ENCODE measurements around the gene C5. TPM values are rescaled to one million over a fixed set of nuclear protein-coding genes. Genes with fewer than 3 reads are reported as not detected.

Gene C5
- total RNA-seq, 2 experiments from 2014 or later: 1.9 to 3.4 TPM

DNA sequence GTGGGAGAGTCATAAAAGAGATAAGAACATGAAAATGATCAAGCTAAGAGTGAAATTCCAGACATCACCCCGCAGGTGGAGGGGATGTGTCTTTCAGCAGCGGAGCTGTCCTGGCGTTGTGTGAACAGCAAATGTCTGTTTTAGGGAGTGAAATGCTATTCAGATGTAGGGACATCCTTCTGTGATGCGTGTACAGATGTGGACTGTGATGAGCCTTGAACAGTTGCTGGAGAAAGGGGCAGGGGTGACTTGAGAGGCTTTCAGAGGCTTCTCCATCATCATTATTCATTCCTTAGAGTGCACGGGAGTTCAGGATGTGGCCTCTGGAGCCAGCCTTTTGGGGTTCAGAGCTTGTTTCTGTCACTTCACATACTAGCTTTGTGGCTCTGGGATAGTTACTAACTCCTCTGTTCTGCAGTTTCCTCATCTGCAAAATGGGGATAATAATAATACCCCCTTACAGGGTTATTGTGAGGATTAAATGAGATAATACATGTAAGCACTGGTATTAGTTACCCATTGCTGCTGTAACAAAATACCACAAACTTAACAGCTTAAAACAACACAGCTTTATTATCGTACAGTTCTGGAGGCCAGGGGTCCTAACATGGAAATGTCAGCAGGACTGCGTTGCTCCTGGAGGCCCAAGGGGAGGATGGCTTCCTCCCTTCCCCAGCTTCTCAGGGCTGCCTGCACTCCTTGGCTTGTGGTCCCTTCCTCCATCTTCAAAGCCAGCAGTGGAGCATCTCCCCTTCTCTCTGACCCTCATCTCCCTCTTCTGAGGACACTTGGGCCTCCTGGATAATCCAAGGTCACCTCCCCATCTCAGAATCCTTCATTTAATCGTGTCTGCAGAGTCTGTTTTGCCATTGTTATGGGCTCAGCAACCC lies 132.8 kb downstream of the C5 start:
- peak overlapping the region; percentile 60 for H3K4me3 Mint-ChIP-seq
- CTCF ChIA-PET: interaction anchor here (1.3 to 1.9 kb wide), 3 partner anchors 14 to 48 kb away, joined by 4 to 8 read pairs (median 4); no protein-coding TSS in a partner anchor
- DNase-seq (no peak), ATAC-seq (no peak)
- intact Hi-C loops (cut with micrococcal nuclease): no loop called here
- H3K4me1 Mint-ChIP-seq (ENCODE audit: low read depth): peaks cover 79% of the 10 kb centered on the region
- TF ChIP-seq, protein P1, sequence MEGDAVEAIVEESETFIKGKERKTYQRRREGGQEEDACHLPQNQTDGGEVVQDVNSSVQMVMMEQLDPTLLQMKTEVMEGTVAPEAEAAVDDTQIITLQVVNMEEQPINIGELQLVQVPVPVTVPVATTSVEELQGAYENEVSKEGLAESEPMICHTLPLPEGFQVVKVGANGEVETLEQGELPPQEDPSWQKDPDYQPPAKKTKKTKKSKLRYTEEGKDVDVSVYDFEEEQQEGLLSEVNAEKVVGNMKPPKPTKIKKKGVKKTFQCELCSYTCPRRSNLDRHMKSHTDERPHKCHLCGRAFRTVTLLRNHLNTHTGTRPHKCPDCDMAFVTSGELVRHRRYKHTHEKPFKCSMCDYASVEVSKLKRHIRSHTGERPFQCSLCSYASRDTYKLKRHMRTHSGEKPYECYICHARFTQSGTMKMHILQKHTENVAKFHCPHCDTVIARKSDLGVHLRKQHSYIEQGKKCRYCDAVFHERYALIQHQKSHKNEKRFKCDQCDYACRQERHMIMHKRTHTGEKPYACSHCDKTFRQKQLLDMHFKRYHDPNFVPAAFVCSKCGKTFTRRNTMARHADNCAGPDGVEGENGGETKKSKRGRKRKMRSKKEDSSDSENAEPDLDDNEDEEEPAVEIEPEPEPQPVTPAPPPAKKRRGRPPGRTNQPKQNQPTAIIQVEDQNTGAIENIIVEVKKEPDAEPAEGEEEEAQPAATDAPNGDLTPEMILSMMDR (IDR thresholded peaks at IDR 0.05): no peak
- H3K9me3 Mint-ChIP-seq: no peaks in the 10 kb centered on the region
- H3K27me3 Mint-ChIP-seq: no peaks in the 10 kb centered on the region
- H3K27ac Mint-ChIP-seq: peak overlapping the region; percentile 85
- POLR2A ChIA-PET: interaction anchor here (1.1 to 67.1 kb wide), 3 partner anchors 5 to 158 kb away, joined by 4 to 2439 read pairs (median 2439); partner anchors contain the start of genes CNTRL, PHF19 and TRAF1
- H3K36me3 Mint-ChIP-seq (ENCODE audit: low read depth): peaks cover 93% of the 10 kb centered on the region

DNA sequence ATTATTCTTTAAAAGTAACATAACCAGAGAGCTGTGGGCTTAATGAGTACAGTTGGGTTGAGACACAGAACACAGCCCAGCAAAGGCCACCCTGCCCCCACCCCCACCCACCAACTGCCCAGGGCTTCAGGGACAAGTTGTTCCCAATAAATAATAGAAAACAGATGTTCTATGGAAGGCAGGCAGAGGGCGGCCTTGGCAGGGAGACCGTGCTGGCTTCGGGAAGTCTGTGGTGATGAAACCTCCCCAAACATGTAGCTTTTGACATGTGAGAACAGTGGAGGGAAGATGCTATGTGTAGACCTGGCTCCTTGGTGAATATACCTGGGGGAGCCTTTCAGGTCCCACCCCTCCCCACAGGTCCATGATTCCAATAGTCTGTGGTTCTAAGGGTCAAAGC lies 133.5 kb downstream of the C5 start:
- Mint-ChIP-seq H3K4me1 (ENCODE audit: low read depth) (peaks cover 85% of the 10 kb centered on the region), H3K36me3 (ENCODE audit: low read depth) (peaks cover 93% of the 10 kb centered on the region), H3K27ac (peak overlapping the region; percentile 85), H3K9me3 (no peaks in the 10 kb centered on the region), H3K4me3 (peak overlapping the region; percentile 60), H3K27me3 (no peaks in the 10 kb centered on the region)
- TF ChIP-seq, protein P1 (IDR thresholded peaks at IDR 0.05): no peak
- ChIA-PET CTCF (interaction anchor here (1.2 to 1.9 kb wide), 3 partner anchors 15 to 47 kb away, joined by 4 to 8 read pairs (median 4); no protein-coding TSS in a partner anchor), POLR2A (interaction anchor here (1.1 to 67.1 kb wide), 3 partner anchors 4 to 159 kb away, joined by 4 to 2439 read pairs (median 2439); partner anchors contain the start of genes CNTRL, PHF19 and TRAF1)
- intact Hi-C loops (cut with micrococcal nuclease): no loop called here
- no peak for DNase-seq
- no peak for ATAC-seq

DNA sequence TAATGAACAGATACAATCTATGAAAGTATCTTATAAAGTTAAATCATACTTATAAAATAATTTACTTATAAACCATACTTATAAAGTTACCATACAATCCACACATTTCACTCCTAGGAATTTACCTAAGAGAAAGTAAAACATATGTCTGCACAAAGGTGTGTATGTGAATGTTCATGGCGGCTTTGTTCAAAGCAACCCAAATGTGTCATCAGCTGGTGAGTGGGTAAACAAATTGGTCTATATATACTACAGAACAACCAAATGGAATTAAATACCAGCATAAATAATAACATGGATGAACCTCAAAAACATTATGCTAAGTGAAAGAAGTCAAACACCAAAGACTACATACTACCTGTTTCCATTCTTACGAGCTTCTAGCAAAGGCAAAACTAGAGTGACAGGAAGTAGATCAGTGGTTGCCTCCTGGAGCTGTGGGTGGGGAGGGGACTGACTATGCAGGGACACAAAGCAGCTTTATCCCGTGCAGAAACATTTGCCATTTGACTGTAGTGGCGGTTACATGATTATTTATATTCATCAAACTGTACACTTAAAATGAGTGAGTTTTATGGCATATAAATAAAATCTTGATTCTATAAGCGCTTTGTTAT lies 134.1 kb downstream of the C5 start:
- TF ChIP-seq, protein P1 (IDR thresholded peaks at IDR 0.05): no peak
- peak overlapping the region; percentile 46 for H3K4me3 Mint-ChIP-seq
- intact Hi-C loops (cut with micrococcal nuclease): no loop called here
- DNase-seq: peak; percentile 75
- peaks cover 93% of the 10 kb centered on the region for H3K36me3 Mint-ChIP-seq (ENCODE audit: low read depth)
- H3K9me3 Mint-ChIP-seq: no peaks in the 10 kb centered on the region
- H3K4me1 Mint-ChIP-seq (ENCODE audit: low read depth): peaks cover 89% of the 10 kb centered on the region
- peak overlapping the region; percentile 85 for H3K27ac Mint-ChIP-seq
- ChIA-PET CTCF (interaction anchor here (0.8 to 1.6 kb wide), 4 partner anchors 9 to 24 kb away, joined by 4 to 5 read pairs (median 4); no protein-coding TSS in a partner anchor), POLR2A (interaction anchor here (60.2 to 67.1 kb wide), 2 partner anchors 4 to 21 kb away, joined by 2439 read pairs; partner anchors contain the start of genes PHF19 and TRAF1)
- H3K27me3 Mint-ChIP-seq: no peaks in the 10 kb centered on the region
- ATAC-seq: peak; percentile 60

DNA sequence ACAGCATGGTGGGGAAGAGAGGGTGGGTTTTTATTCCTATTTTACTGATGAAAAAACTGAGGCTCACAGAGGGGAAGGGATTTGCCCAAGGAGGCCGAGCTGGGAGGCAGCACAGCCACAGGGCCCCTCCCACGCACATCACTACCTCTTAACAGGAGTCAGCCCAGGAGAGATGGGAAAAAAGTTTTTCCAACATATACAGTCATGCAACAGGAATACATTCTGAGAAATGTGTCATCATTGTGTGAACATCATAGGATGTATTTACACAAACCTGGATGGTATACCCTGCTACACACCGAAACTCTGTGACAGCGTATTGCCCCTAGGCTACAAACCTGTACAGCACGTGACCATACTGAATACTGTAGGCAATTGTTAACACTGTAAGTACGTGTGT lies 135.1 kb downstream of the C5 start:
- POLR2A ChIA-PET: interaction anchor here (60.2 to 67.1 kb wide), 2 partner anchors 3 to 20 kb away, joined by 2439 read pairs; partner anchors contain the start of genes PHF19 and TRAF1
- H3K27me3 Mint-ChIP-seq: no peaks in the 10 kb centered on the region
- CTCF ChIA-PET: no interaction called here
- peaks cover 93% of the 10 kb centered on the region for H3K36me3 Mint-ChIP-seq (ENCODE audit: low read depth)
- H3K9me3 Mint-ChIP-seq: no peaks in the 10 kb centered on the region
- TF ChIP-seq, protein P1 (IDR thresholded peaks at IDR 0.05): no peak
- no peak overlapping the region for H3K4me3 Mint-ChIP-seq
- DNase-seq (no peak), ATAC-seq (no peak)
- intact Hi-C loops (cut with micrococcal nuclease): no loop called here
- H3K4me1 Mint-ChIP-seq (ENCODE audit: low read depth): peaks cover 91% of the 10 kb centered on the region
- peak overlapping the region; percentile 74 for H3K27ac Mint-ChIP-seq

Measured in activated CD8-positive, alpha-beta T cell treated with anti-CD3 and anti-CD28 coated beads for 36 hours (primary cell).